Measurements from ENCODE around the gene CEP41.

The CEP41 gene

GRCh38 chr7:130430841-130431666 is 9.8 kb downstream of the CEP41 start:
- peak overlapping the region in 7 of 11 experiments; percentile 4 to 64 (median 8); a peak in 7 of 22 replicates for H3K27ac ChIP-seq

GRCh38 chr7:130430115-130430514 is 10.7 kb downstream of the CEP41 start:
- H3K27me3 ChIP-seq, result no peaks in the 10 kb centered on the region
- H3K9ac ChIP-seq, result no peak overlapping the region
- peak overlapping the region in 2 of 11 experiments; percentile 31 to 64; a peak in 2 of 22 replicates for H3K27ac ChIP-seq
- H3K4me2 ChIP-seq, result peak overlapping the region in 5 of 11 experiments; percentile 62 to 84 (median 66); a peak in 6 of 22 replicates
- peaks cover 0 to 6% (median 0%) of the 10 kb centered on the region in 11 experiments; a peak in 2 of 22 replicates for H3K9me3 ChIP-seq (replicated peaks in 1 of 11)
- no peak overlapping the region for H3K4me3 ChIP-seq
- H4K20me1 ChIP-seq, result no peaks in the 10 kb centered on the region
- peaks cover 24 to 56% (median 43%) of the 10 kb centered on the region in 10 experiments for H3K4me1 ChIP-seq
- peaks cover 0 to 37% (median 23%) of the 10 kb centered on the region in 11 experiments; a peak in 14 of 22 replicates for H3K36me3 ChIP-seq
- no peak for TF ChIP-seq Cebpa-rat (IDR thresholded peaks at IDR 0.05)

More at GRCh38 chr7:130430841-130431666, 9.8 kb downstream of the CEP41 start:
- Histone ChIP-seq H3K9me3 (replicated peaks in 1 of 11) (peaks cover 0 to 10% (median 4%) of the 10 kb centered on the region in 11 experiments; a peak in 6 of 22 replicates), H3K36me3 (peaks cover 0 to 33% (median 18%) of the 10 kb centered on the region in 11 experiments; a peak in 14 of 22 replicates), H4K20me1 (no peaks in the 10 kb centered on the region), H3K4me2 (peak overlapping the region; percentile 9 to 84 (median 62); a peak in 19 of 22 replicates), H3K9ac (no peak overlapping the region), H3K27me3 (no peaks in the 10 kb centered on the region), H3K4me3 (no peak overlapping the region), H3K4me1 (peaks cover 32 to 65% (median 52%) of the 10 kb centered on the region in 10 experiments)
- TF ChIP-seq Cebpa-rat (IDR thresholded peaks at IDR 0.05), result no peak

GRCh38 chr7:130429019-130429418 is 11.8 kb downstream of the CEP41 start:
- no peak overlapping the region for H3K9ac ChIP-seq
- H3K27me3 ChIP-seq, result no peaks in the 10 kb centered on the region
- no peak overlapping the region for H3K4me3 ChIP-seq
- H3K9me3 ChIP-seq (replicated peaks in 1 of 11), result peaks cover 0 to 6% (median 0%) of the 10 kb centered on the region in 11 experiments; a peak in 2 of 22 replicates
- TF ChIP-seq Cebpa-rat (IDR thresholded peaks at IDR 0.05), result no peak
- H3K36me3 ChIP-seq, result peaks cover 2 to 44% (median 26%) of the 10 kb centered on the region in 11 experiments; a peak in 17 of 22 replicates
- peaks cover 23 to 45% (median 35%) of the 10 kb centered on the region in 10 experiments for H3K4me1 ChIP-seq
- H3K4me2 ChIP-seq, result peak overlapping the region in 2 of 11 experiments; percentile 8 to 19; a peak in 1 of 22 replicates
- H4K20me1 ChIP-seq, result no peaks in the 10 kb centered on the region
- no peak overlapping the region for H3K27ac ChIP-seq

GRCh38 chr7:130426564-130426963 is 14.3 kb downstream of the CEP41 start:
- peaks cover 10 to 21% (median 18%) of the 10 kb centered on the region in 10 experiments for H3K4me1 ChIP-seq
- TF ChIP-seq Cebpa-rat (IDR thresholded peaks at IDR 0.05), result no peak
- no peaks in the 10 kb centered on the region for H4K20me1 ChIP-seq
- no peak overlapping the region for H3K4me3 ChIP-seq
- H3K9me3 ChIP-seq (replicated peaks in 1 of 11), result peaks cover 0 to under 1% (median 0%) of the 10 kb centered on the region in 11 experiments; a peak in 1 of 22 replicates
- H3K36me3 ChIP-seq, result peaks cover 5 to 68% (median 35%) of the 10 kb centered on the region in 11 experiments; a peak in 18 of 22 replicates
- H3K27me3 ChIP-seq, result no peaks in the 10 kb centered on the region
- no peak overlapping the region for H3K27ac ChIP-seq
- no peak overlapping the region for H3K4me2 ChIP-seq
- H3K9ac ChIP-seq, result no peak overlapping the region

- H3K4me1 ChIP-seq, result peaks cover 3 to 13% (median 10%) of the 10 kb centered on the region in 10 experiments
- no peak overlapping the region for H3K4me3 ChIP-seq
- no peaks in the 10 kb centered on the region for H4K20me1 ChIP-seq
- H3K27me3 ChIP-seq, result no peaks in the 10 kb centered on the region
- H3K9ac ChIP-seq, result no peak overlapping the region
- no peaks in the 10 kb centered on the region for H3K9me3 ChIP-seq (replicated peaks in 1 of 11)
- no peak overlapping the region for H3K4me2 ChIP-seq
- no peak overlapping the region for H3K27ac ChIP-seq
- H3K36me3 ChIP-seq, result peaks cover 10 to 76% (median 41%) of the 10 kb centered on the region in 11 experiments; a peak in 18 of 22 replicates
- TF ChIP-seq Cebpa-rat (IDR thresholded peaks at IDR 0.05), result no peak
Observed at GRCh38 chr7:130425796-130426195, 15.0 kb downstream of the CEP41 start.

GRCh38 chr7:130423501-130424037 is 17.2 kb downstream of the CEP41 start:
- Histone ChIP-seq H3K36me3 (peaks cover 10 to 82% (median 37%) of the 10 kb centered on the region in 11 experiments; a peak in 18 of 22 replicates), H4K20me1 (no peaks in the 10 kb centered on the region)
- no peak for TF ChIP-seq Cebpa-rat (IDR thresholded peaks at IDR 0.05)

GRCh38 chr7:130421684-130422083 is 19.1 kb downstream of the CEP41 start:
- Histone ChIP-seq H3K27ac (no peak overlapping the region), H3K9ac (no peak overlapping the region)

More at GRCh38 chr7:130423501-130424037, 17.2 kb downstream of the CEP41 start:
- no peaks in the 10 kb centered on the region for H3K27me3 ChIP-seq
- no peaks in the 10 kb centered on the region for H3K9me3 ChIP-seq (replicated peaks in 1 of 11)
- no peak overlapping the region for H3K4me2 ChIP-seq
- no peak overlapping the region for H3K4me3 ChIP-seq
- no peaks in the 10 kb centered on the region for H3K4me1 ChIP-seq
- H3K27ac ChIP-seq, result no peak overlapping the region
- H3K9ac ChIP-seq, result no peak overlapping the region

GRCh38 chr7:130420943-130421578 is 19.8 kb downstream of the CEP41 start:
- H3K9ac ChIP-seq, result no peak overlapping the region
- no peak for TF ChIP-seq Cebpa-rat (IDR thresholded peaks at IDR 0.05)
- H3K27me3 ChIP-seq, result no peaks in the 10 kb centered on the region
- no peaks in the 10 kb centered on the region for H4K20me1 ChIP-seq
- H3K9me3 ChIP-seq (replicated peaks in 1 of 11), result no peaks in the 10 kb centered on the region
- no peak overlapping the region for H3K4me2 ChIP-seq
- peaks cover 10 to 66% (median 24%) of the 10 kb centered on the region in 11 experiments; a peak in 17 of 22 replicates for H3K36me3 ChIP-seq
- no peak overlapping the region for H3K27ac ChIP-seq
- H3K4me3 ChIP-seq, result no peak overlapping the region
- H3K4me1 ChIP-seq, result peaks cover 0 to 9% (median 5%) of the 10 kb centered on the region in 10 experiments; a peak in 4 of 20 replicates

More at GRCh38 chr7:130421684-130422083, 19.1 kb downstream of the CEP41 start:
- H3K36me3 ChIP-seq, result peaks cover 10 to 67% (median 27%) of the 10 kb centered on the region in 11 experiments; a peak in 16 of 22 replicates
- no peaks in the 10 kb centered on the region for H3K9me3 ChIP-seq (replicated peaks in 1 of 11)
- peaks cover 0 to 9% (median 5%) of the 10 kb centered on the region in 10 experiments; a peak in 4 of 20 replicates for H3K4me1 ChIP-seq
- no peaks in the 10 kb centered on the region for H3K27me3 ChIP-seq
- no peak overlapping the region for H3K4me2 ChIP-seq
- no peak overlapping the region for H3K4me3 ChIP-seq
- H4K20me1 ChIP-seq, result no peaks in the 10 kb centered on the region
- TF ChIP-seq Cebpa-rat (IDR thresholded peaks at IDR 0.05), result no peak

Measured in BLaER1 treated with 17β-estradiol and CSF1 and Interleukin-3, amounts not matched to agents 10 nM and 100 nM (cell line).